GM23248 (cell line): ENCODE measurements around the gene ETV6.

Experiments
- EZH2 ChIP-seq: fragments of 200-600 bp; sonication (generic); IDR thresholded peaks from 2 replicates; pipeline ENCODE4 v1.6.1; 2018; ENCODE audit warnings: antibody characterized with exemption, mild to moderate bottlenecking; ENCODE audit not compliant: insufficient read depth, poor library complexity, severe bottlenecking
- EZH2phosphoT487 ChIP-seq: fragments of 200-600 bp; sonication (generic); IDR thresholded peaks from 2 replicates; pipeline ENCODE4 v1.6.1; 2018; ENCODE audit warnings: antibody characterized with exemption, moderate library complexity, mild to moderate bottlenecking, low read depth; ENCODE audit not compliant: insufficient read depth

GRCh38 chr12:11785712-11786111 lies 136.2 kb downstream of the ETV6 start:
- TF ChIP-seq EZH2phosphoT487: no peak
- no peak for TF ChIP-seq EZH2
